ENCODE data around the gene FBLN7. TPM values are rescaled to one million over a fixed set of nuclear protein-coding genes. Genes with fewer than 3 reads are reported as not detected.

The FBLN7 gene
- total RNA-seq, 3 donors from 2014 or later (not counting 1 experiment from before 2014, with no cell fraction given), result 0.25 to 0.48 TPM; not detected in 1

GRCh38 chr2:112151271-112151670 is 13.1 kb downstream of the FBLN7 start:
- H3K4me1 ChIP-seq (ENCODE audit: control insufficient read depth, insufficient read depth, low read length), result peaks cover 20% of the 10 kb centered on the region
- intact Hi-C loops (cut with micrococcal nuclease), result no loop called here
- H3K36me3 ChIP-seq (ENCODE audit: control insufficient read depth, insufficient read depth, low read length), result no peaks in the 10 kb centered on the region
- Mint-ChIP-seq H3K4me1 (peaks cover 14 to 16% of the 10 kb centered on the region in 2 donors), H3K27me3 (ENCODE audit: low read depth in 2 of 2) (peaks cover 0 to 8% of the 10 kb centered on the region in 2 donors), H3K9me3 (no peaks in the 10 kb centered on the region), H3K27ac (no peak overlapping the region), H3K36me3 (no peaks in the 10 kb centered on the region), H3K4me3 (no peak overlapping the region)
- 93% methylated on average over 5 of the region's 5 CpGs for WGBS (ENCODE audit: insufficient coverage)
- no peak for DNase-seq
- no peaks in the 10 kb centered on the region for H3K27me3 ChIP-seq (ENCODE audit: control insufficient read depth, insufficient read depth, low read length)
- no peak overlapping the region for H3K4me3 ChIP-seq (ENCODE audit: low read length)
- H3K9me3 ChIP-seq (ENCODE audit: control insufficient read depth, insufficient read depth, low read length), result no peaks in the 10 kb centered on the region
- ATAC-seq, result no peak
- no peak overlapping the region for H3K27ac ChIP-seq (ENCODE audit: low read length)
- TF ChIP-seq, protein P1, sequence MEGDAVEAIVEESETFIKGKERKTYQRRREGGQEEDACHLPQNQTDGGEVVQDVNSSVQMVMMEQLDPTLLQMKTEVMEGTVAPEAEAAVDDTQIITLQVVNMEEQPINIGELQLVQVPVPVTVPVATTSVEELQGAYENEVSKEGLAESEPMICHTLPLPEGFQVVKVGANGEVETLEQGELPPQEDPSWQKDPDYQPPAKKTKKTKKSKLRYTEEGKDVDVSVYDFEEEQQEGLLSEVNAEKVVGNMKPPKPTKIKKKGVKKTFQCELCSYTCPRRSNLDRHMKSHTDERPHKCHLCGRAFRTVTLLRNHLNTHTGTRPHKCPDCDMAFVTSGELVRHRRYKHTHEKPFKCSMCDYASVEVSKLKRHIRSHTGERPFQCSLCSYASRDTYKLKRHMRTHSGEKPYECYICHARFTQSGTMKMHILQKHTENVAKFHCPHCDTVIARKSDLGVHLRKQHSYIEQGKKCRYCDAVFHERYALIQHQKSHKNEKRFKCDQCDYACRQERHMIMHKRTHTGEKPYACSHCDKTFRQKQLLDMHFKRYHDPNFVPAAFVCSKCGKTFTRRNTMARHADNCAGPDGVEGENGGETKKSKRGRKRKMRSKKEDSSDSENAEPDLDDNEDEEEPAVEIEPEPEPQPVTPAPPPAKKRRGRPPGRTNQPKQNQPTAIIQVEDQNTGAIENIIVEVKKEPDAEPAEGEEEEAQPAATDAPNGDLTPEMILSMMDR (IDR thresholded peaks at IDR 0.05), result no peak

- Mint-ChIP-seq H3K9me3 (no peaks in the 10 kb centered on the region), H3K4me1 (peaks cover 17 to 21% of the 10 kb centered on the region in 2 donors), H3K4me3 (no peak overlapping the region), H3K27ac (no peak overlapping the region), H3K27me3 (ENCODE audit: low read depth in 2 of 2) (peaks cover 0 to 8% of the 10 kb centered on the region in 2 donors), H3K36me3 (no peaks in the 10 kb centered on the region)
- Histone ChIP-seq H3K4me3 (ENCODE audit: low read length) (no peak overlapping the region), H3K9me3 (ENCODE audit: control insufficient read depth, insufficient read depth, low read length) (no peaks in the 10 kb centered on the region), H3K27ac (ENCODE audit: low read length) (no peak overlapping the region), H3K36me3 (ENCODE audit: control insufficient read depth, insufficient read depth, low read length) (no peaks in the 10 kb centered on the region), H3K27me3 (ENCODE audit: control insufficient read depth, insufficient read depth, low read length) (no peaks in the 10 kb centered on the region), H3K4me1 (ENCODE audit: control insufficient read depth, insufficient read depth, low read length) (peaks cover 26% of the 10 kb centered on the region)
- ATAC-seq (peak in 1 of 3 donors; percentile 31), DNase-seq (no peak)
- intact Hi-C loops (cut with micrococcal nuclease), result no loop called here
- TF ChIP-seq, protein P1 (IDR thresholded peaks at IDR 0.05), result no peak
- WGBS (ENCODE audit: insufficient coverage), result 90% methylated on average over 17 of the region's 18 CpGs
Measured at GRCh38 chr2:112151701-112152440, 13.7 kb downstream of the FBLN7 start.

DNA sequence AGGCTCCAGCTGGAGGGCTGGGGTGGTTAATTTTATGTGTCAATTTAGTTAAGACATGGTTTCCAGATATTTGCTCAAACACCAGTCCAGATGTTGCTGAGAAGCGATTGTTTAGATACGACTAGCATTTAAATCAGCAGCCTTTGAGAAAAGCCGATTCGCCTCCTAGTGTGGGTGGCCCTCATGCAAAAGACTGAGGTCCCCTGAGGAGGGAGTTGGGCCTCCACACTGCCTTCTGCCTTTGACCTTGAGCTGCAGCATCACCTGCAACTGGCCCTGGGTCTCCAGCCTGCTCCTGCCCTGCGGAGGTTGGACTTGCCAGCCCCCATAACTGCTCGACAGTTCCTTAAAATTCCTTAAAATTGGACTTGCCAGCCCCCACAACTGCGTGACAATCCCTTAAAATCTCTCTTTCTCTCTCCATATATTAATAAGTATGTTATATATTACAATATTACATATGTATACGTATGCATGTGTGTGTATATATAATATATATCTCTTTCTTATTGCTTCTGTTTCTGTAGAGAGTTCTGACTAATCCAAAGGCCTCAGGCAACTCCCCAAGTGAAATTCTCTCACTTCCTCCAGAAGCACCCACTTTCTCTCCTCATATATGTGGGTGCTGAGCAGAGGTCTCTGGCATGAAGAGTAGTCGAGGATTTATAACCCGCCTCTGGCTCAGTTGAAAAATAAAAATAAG is 14.4 kb downstream of the FBLN7 start:
- 93% methylated on average over 8 of the region's 10 CpGs for WGBS (ENCODE audit: insufficient coverage)

More for the DNA sequence above, 14.4 kb downstream of the FBLN7 start:
- H3K27me3 ChIP-seq (ENCODE audit: control insufficient read depth, insufficient read depth, low read length), result no peaks in the 10 kb centered on the region
- peaks cover 32% of the 10 kb centered on the region for H3K4me1 ChIP-seq (ENCODE audit: control insufficient read depth, insufficient read depth, low read length)
- no peak overlapping the region for H3K27ac ChIP-seq (ENCODE audit: low read length)
- Mint-ChIP-seq H3K27ac (no peak overlapping the region), H3K9me3 (no peaks in the 10 kb centered on the region), H3K36me3 (no peaks in the 10 kb centered on the region), H3K27me3 (ENCODE audit: low read depth in 2 of 2) (peaks cover 0 to 4% of the 10 kb centered on the region in 2 donors), H3K4me1 (peaks cover 17 to 25% of the 10 kb centered on the region in 2 donors), H3K4me3 (no peak overlapping the region)
- no peak for DNase-seq
- intact Hi-C loops (cut with micrococcal nuclease), result no loop called here
- no peaks in the 10 kb centered on the region for H3K36me3 ChIP-seq (ENCODE audit: control insufficient read depth, insufficient read depth, low read length)
- no peaks in the 10 kb centered on the region for H3K9me3 ChIP-seq (ENCODE audit: control insufficient read depth, insufficient read depth, low read length)
- TF ChIP-seq, protein P1 (IDR thresholded peaks at IDR 0.05), result no peak
- no peak for ATAC-seq
- no peak overlapping the region for H3K4me3 ChIP-seq (ENCODE audit: low read length)
